NCI-H510A treated with DMSO at 0.1 percent for 48 hours (cell line): ENCODE measurements around the gene SEMA3F.
"Not testable (repeated sequence)": the region's sequence is repeated elsewhere in the genome, so short reads cannot be mapped to it uniquely, and the experiment has no call there.

Experiments
- DNase-seq: peaks from one replicate; lab custom pipeline; 2025; lab: John Stamatoyannopoulos, UW

SEMA3F gene

DNA sequence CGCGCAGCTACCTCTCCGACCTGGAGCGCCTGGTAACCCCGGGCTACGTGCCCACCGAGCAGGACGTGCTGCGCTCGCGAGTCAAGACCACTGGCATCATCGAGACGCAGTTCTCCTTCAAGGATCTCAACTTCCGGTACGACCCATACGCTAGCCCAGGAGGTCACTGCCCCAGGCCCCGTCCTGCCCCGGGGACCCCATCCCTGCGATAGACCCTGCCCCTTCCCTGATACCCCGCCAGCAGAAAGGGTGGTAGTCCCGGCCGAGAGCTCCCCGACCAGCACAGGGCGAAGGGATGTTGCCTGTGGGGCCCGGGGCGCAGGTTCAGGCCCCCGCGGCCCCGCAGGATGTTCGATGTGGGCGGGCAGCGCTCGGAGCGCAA is 38.6 kb downstream of the SEMA3F start:
- DNase-seq, result no peak

DNA sequence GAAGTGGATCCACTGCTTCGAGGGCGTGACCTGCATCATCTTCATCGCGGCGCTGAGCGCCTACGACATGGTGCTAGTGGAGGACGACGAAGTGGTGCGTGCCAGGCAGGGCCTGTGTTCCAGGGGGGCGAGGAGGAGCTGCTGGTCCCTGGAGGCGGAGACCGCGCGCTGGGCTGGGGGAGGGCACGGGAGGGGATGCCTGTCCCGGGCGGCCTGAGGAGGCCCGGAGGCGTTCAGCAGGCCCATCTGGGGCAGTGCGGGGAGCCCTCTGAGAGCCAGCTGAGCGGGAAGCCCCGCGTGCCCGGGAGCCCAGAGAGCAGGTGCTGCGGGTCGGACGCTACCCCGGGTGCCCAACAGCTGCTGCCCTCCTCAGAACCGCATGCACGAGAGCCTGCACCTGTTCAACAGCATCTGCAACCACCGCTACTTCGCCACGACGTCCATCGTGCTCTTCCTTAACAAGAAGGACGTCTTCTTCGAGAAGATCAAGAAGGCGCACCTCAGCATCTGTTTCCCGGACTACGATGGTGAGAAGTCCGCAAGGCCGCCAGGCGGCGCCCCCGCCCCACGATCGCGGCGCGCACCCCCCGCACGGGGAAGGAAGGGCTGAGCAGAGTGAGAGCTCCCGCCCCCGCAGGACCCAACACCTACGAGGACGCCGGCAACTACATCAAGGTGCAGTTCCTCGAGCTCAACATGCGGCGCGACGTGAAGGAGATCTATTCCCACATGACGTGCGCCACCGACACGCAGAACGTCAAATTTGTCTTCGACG is 39.2 kb downstream of the SEMA3F start:
- DNase-seq, result no peak

DNA sequence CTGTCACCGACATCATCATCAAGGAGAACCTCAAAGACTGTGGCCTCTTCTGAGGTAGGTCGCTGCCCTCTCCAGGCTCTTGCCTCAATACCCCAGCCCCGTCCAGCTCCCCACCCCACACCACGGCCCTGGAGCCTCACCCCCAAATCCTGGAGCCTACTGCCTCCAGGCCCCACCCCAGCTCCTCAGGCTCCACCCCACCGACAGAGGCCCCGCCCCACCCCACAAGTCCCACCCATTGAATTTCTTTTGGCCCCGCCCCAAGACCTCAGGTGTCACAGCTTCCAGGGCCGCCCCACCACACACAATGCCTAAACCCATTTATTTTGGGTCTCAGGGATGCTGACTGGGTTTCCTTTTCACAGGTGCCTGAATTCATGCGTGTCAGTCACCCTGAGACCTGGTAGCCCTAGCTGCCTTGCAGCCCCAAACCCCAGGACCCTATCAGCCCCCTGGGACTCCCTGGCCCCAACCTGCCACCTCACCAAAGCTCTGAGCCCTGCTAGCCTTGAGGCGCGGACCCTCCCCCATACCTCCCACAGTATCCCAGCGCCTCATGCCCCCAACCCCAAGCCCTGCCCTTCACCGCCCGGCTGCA is 39.9 kb downstream of the SEMA3F start:
- no peak for DNase-seq

DNA sequence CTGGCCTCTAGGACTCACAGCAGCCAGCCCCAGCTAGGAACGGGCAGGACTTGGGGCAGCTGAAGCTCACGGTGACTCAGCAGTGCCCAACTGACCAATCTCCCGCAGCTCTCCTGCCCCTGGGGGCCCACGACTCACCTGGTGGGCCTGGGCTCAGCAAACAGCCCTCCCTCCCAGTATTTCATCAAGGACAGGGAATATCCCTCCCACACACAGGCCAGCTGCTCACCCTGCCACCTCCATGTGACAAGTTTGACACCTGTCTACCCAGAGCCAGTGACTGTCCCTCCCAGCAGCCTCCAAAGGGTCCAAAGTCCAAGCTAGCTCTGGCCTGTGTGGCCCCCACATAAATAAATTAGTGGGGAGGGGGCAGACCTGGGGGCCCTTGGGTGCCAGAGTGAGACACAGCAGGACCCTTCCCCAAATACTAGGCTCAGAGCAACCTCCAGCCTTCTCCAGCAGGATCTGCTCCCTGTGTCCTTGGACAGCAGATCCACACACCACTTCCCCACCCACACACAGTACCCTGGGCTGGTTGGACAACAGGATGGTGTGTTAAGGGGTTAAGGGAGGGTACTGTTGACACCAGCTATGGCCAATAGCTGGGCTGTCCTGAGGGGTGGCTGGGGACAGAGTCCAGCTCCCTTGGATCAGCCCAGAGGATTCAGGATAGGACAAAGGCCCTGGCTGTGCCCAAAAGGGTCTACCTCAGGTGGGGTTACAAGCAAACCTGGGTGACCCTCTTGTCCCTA is 40.6 kb downstream of the SEMA3F start:
- DNase-seq, result no peak

DNA sequence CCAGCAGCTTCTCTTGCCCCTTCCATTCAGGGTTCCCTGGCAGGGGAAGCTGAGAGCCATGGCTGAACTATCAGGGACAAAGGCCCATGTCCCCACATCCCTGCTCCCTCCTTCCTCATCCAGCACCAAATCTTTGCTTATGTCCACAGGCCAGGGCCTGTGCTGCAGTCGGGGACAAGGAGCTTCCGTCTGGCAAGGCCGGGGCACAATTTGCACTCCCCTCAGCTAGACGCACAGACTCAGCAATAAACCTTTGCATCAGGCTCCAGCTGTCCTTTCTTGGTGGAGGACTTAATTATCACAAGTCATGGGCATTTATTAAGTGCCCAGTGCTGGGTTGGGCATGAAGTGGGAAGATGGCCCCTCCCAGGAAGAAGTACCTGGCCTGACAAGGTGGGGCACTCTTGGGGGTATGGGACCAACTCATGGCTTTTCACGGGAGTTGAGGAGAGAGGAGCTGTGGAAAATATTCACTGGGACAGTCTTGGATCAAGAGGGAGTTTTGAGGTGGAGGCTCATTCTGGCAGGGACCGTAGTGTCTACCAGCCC is 41.2 kb downstream of the SEMA3F start:
- DNase-seq, result no peak

DNA sequence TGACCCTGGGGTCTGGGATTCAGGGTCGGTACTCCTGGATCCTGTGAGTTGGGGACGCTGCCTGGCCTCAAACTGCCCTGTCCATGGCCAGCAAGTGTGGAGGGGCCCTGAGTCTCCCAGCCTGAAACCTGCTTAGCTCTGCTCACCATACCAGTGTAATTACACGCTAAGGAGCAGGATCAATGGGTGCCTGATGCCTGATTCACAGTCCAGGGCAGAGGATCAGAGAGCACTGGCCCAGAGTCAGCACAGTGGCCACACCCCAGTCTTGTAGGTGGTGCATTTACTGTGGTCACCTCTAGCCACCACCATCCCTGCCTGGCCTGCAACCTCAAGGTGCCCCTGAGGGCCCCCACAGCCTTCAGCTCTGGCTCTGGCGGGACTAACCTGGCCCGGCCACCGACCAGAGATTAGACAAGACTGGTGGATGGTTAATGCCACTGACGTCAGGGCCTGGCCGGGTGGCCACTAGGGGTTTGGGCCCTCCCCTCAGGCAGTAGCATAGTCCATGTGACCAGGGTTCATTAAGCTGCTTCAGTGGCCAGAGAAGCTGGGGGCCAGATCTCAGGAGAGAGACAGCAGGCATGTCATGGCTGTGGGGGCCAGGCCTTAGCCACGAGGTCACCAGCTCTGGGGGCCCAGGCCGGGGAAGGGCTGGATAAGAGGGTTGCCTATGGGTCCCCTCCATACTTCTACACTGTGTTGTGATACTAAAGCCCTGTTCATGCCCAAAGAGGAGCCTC is 46.6 kb downstream of the SEMA3F start:
- DNase-seq, result no peak

DNA sequence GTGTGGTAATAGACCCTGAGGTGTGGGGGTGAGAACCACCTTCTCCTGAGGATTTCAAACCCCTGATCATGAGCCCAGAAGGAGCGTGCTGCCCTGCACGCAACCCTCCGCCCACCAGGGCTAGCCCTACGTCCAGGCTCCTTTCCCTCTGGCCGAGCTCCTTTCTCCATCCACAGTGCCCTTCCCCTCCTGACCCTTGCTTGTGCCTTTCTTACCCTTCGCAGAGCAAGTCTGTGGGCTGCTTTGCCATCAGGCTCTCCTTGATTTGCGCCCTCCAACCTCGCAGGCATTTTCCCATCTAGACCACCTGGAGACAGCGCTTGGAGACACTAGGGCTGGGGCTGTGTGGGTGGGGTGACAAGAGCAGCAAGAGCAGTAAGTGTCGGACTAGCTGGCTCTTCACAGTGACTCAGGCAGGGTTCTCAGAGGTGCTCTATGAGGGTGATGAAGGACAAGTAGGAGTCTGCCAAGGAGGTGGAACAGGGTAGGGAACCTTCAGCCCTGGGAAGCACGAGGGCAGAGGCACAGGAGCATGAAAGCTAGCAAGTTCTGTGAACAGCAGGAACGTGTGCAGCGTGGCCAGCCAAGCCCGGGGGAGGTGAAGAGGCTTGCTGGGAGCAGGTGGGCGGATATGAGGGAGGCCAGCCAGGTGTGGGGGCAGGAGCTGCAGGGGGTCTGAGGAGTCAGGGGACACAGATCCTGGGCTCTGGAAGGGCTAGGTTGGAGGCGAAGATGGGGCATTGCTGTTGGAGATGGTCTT is 47.4 kb downstream of the SEMA3F start:
- DNase-seq, result no peak

DNA sequence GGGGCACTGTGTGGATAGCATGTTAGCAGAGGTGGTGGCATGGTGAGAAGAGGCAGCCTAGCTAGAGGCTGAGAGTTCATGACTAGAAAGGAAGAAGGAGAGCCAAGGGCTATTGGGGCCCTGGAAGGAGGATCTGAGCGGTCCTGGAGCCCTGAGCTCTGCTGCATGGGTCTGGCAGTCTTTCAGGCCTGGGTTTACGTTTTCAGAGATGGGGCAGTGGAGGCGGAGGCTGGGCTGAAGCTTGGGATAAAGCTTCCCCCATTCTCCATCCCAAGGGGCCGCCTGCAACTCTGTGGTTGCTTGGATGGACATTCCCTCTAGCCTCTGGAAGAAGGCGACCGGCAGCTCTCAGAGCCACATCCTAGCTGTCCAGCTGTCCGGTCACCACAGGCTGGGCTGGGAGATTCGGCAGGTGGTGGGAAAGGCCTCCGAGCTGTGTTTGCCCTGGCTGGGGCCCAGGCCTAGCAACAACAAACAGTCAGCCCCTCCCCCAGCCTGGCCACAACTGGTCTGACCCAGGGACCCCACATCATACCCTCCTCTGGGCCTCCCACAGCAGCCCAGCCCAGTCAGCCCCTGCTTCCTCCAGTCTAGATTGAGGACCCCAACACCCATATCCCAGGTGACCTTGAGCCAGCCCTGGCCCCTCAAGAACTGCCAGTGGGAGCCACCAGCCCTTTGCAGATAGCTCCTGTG is 48.1 kb downstream of the SEMA3F start:
- DNase-seq, result no peak

DNA sequence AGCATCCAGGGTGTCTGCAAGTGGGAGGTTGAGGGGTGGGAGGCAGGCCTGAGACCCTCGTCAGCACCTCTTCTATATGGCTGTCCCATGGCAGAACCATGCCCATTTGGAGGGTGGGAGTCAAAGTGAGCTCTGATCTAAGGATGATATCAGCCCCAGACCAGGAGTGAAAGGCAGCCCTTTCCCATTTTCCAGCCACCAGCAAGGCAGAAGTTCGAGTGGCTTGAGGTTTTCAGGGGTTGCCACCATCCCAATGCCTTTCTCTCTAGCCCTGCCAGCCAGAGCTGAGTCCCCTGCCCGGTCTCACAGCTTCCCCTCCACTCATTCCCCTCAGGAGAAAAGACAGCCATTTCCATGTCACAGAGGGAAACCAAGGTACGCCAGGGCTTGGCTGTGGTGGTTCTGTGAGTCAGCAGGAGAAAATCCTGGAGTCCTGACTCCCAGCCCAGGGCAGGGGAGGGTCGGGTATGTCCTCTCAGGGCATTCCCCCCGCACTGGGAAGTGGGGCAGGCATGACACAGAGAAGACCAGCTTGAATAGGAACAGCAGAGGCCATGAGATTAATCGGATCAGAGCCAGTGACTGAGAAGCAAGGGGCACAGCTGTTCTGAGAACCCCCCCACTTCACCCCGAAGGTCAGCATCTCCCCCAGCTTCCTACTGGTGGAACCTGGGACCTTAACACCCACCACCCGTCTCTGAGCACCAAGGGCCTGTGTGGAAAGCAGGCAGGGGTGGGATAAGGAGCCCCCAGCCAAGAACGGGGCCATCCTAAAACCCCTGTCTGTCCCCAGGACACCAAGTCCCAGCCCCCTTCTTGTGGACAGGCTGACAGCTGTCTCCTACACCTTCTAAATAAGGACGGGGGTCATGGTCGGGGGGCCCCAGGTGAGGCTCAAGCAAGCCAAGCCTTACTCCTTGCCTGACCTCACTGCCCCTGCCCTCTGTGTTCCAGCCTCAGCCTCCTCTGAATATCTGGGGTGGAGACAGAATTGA is 49.0 kb downstream of the SEMA3F start:
- DNase-seq, result no peak

DNA sequence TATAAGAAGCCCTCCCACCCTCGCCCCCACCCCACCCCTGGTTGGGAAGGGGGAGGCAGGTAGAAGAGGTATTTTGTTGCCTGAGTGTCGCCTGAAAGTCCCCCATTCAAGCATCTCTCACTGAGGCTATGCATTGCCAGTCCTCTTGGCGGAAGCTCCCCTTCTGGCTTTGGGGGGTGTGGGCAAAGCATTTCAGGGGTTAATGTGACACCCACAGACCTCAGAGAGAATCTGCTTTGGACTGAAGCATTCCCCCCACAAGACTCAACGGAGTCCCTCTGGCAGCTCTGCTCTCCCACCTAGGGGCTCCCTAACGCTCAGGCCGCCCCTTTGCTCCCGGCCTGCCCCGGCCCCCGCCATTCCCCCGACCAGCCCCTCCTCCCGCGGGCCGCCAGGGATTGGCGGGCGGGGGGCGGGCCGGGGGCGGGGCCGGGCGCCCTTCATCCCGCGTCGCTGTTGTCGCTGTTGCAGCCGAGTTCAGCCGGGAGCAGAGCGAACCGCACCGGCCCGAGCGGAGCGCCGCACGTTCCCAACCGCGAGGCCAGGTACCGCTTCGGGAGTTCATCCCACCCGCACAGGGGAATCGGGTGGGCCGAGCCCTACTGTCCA is 49.8 kb downstream of the SEMA3F start, which contains the start of gene SLC38A3:
SLC38A3 (plus strand) TSS at position 468 of the 609 bp plus-strand sequence. CDS start 8,929 bp downstream, outside the sequence.
- DNase-seq, result peak; percentile 16

DNA sequence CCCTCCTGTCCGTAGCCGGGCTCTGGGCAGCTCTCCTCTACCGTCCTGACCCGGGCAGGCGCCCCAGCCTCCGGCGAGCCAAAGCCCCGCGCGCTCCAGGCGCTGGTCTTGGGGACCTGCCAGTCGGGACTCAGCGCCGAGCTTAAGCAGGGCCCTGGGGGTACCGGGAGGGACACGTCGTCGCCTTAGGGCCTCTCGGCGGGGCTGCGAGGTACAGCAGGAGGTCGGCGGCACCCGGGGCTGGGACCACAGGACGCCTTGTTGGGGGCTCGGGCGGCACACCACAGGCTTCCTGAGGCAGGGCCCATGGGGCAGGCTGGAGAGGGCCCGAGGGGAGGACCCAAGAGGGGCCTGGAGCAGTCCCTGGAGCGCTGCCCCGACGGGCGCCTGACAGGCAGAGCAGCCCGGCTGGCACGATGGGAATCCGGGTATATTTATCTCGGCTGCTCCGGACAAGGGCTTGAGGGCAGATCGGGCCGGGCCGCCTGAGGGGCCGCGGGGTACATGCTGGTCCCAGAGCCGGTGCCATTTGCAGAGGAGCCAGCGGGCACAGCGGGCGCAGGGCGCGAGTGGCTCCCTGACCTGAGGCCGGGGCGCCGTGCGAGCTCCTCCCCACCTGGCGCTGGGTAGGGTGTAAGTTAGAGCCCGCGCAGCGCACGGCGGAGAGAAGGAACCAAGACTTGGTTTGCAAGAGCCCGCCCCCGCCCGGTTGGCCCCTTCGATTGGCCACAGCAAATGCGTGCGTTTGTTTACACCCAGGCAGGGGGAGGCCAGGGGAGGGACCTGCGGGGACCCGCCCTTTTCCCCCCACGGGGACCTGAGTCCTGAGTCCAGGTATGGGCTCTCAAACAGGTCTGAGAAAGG is 50.5 kb downstream of the SEMA3F start:
- DNase-seq, result peak; percentile 23

DNA sequence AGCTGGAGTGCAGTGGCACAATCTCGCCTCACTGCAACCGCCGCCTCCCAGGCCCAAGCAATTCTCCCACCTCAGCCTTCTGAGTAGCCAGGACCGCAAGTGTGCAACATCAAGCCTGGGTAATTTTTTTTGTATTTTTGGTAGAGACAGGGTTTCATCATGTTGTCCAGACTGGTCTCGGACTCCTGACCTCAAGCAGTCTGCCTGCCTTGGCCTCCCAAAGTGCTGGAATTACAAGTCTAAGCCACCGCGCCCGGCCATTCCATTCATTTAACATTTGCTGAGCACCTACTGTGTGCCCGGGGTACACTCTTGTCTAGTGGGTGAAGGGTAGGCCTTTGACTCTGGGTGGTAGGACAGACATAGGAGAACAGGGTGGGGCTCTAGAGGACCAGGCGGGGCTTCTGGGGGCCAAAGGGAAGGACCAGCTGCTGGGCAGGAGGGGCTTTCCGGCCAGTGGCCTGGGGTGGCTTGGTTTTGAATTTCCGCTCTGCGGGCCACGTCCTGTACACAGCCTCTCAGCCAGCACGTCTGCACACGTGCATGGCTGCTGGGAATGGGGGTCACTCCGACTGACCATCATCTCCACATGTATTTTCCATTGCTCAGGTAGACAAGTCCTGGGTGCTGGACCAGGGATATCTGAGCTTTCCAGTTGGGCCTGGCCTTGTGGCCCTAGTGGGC is 52.4 kb downstream of the SEMA3F start:
- no peak for DNase-seq

DNA sequence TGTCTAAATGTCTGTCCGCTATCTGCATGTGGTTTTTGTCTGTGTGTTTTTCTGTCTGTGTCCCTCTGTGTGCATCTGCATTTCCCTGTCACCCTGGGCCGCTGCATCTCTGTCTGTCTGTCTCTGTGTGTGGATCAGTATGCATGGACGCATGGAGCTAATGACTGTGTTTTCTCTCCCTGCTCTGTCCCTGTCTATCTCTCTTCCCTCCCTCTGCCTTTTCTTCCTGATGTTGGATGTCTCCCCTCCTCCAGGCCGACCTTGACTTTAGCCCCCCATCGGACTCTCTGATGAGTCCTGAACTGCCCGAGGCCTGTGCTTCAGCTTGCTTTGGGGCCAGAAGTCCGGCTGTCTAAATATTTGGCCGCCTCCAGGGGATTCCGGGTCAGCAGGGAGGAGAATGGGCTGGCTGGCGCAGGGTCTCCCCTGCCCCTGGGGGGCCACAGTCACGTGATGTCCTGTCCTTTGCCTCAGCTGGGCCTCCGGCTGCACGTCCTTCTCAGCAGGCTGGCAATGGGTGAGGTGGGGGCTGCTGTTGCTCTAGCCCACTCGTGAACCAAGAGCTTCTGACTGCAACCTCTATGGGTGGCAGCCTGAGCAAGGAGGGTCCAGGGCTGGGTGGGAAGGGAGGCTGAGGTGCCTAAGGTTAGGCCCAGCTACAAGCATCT is 53.7 kb downstream of the SEMA3F start:
- no peak for DNase-seq

DNA sequence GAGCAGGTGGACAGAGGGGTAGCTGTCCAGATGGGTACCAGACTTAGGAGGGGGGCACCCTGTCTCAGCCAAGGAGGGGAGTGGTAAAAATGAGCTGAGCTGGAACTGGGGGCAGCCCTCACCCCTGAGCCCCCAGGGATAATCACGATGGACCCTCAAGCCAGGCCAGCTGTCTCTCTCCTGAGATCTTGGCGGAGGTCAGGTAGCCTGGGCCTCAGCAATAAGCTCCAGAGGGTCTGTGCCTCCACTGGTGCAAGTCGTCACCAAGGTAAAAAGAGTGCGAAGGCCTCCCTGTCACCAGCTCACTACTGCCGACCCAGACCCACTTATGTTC is 55.0 kb downstream of the SEMA3F start:
- no peak for DNase-seq

DNA sequence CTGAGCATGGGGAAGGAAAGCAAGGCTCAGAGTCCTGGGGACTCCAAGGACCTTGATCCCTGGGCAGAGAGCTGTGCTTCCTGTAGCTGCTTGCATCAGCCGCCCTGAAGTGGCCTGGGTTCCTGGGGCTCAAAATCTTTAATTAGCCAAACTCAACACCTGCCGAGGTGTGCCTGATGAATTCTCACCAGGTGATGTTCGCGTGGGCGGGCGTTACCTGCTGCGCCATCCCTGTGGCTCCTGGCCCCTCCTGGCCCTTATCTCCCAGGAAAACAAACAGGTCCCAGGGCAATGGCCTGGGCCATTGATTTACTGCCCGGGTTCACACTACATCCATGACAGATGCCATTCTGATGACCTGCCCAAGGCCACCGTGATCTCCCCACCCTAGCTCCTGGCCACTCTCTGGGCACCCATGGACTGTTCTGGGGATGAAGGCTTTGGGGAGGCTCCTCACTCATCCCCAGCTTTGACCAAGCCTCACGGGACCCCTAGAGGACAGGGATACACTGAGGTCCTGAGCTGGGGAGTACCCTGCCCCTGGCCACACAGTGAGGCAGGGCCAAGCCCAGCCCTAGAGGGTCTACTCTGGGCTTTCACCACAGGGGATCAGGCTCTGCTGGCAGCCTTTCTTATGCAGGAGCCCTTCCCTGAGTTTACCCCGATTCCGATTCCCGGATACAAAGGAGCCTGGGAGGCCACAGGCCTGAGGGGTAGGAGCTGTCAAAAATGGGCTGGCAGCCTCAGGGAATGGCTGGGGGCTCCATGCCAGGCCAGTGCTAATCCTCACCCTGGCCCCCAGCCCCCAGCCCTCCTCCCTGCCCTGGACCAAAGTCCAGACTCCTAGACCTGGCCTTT is 55.6 kb downstream of the SEMA3F start:
- peak; percentile 68 for DNase-seq

DNA sequence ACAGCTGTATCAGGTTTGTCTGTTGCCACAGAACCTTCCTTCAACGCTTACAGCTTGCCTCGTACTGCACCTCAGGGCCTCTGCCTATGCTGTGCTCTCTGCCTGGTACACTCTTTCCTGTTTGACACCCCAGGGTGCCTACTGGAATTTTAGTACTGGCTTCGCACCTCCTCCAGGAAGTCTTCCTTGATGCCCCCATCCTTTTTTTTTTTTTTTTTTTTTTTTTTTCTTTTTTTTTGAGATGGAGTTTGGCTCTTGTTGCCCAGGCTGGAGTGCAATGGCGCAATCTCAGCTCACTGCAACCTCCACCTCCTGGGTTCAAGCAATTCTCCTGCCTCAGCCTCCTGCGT is 56.2 kb downstream of the SEMA3F start:
- not testable (repeated sequence) for DNase-seq
